GM19025 (cell line): ENCODE results near the gene WBP2.
A peak's percentile ranks its signal among the peaks of the same experiment; 100 is the strongest.

ENCODE experiments used
- ATAC-seq: cut with Tn5 transposase; IDR thresholded peaks from one replicate; pipeline ENCODE4 v1.9.1; 2021; ENCODE audit warnings: mild to moderate bottlenecking, low read depth, moderate library complexity; ENCODE audit not compliant: unreplicated experiment

WBP2 gene

GRCh38 chr17:75855310-75856061 is at the start of gene WBP2:
Gene WBP2 (minus strand): TSS chr17:75855335. CDS start chr17:75855297, 38 bp downstream.
- peak; percentile 85 for ATAC-seq

DNA sequence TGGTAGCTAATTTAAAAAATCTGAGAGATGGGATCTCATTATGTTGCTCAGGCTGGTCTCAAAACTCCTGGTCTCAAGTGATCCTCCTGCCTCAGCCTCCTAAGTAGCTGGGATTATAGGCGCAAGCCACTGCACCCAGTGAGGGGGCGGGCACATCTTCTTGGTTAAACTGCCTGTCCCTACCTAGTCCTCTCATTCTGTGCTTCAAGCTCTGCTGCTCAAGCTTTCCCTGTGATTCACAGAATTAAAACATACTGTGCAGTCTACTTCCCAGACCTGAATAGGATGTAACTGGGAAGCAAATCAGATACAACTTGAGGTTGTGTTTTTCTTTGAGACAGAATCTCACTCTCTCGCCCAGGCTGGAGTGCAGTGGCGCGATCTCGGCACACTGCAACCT is 47.3 kb upstream of the WBP2 start:
- no peak for ATAC-seq

DNA sequence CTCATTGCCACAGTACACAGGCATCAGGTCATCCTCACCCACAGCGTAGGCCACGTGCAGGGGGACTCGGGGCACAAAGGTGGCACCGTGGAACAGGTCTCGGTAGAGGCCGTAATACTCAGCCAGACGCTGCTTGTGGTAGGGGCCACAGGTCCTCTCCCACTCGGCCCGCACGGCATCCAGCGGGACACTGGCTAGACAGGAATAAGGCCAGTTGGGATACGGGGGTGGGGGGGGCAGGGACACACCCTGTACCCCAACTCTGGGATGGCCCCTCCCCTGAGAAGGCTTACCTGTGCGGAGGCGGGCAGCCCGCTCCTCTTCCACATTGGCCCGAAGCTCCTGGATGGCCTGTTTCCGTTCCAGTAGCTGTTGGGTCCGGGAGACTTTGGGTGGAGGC is 46.6 kb upstream of the WBP2 start:
- no peak for ATAC-seq

GRCh38 chr17:75900691-75901533 is 45.8 kb upstream of the WBP2 start:
- no peak for ATAC-seq

DNA sequence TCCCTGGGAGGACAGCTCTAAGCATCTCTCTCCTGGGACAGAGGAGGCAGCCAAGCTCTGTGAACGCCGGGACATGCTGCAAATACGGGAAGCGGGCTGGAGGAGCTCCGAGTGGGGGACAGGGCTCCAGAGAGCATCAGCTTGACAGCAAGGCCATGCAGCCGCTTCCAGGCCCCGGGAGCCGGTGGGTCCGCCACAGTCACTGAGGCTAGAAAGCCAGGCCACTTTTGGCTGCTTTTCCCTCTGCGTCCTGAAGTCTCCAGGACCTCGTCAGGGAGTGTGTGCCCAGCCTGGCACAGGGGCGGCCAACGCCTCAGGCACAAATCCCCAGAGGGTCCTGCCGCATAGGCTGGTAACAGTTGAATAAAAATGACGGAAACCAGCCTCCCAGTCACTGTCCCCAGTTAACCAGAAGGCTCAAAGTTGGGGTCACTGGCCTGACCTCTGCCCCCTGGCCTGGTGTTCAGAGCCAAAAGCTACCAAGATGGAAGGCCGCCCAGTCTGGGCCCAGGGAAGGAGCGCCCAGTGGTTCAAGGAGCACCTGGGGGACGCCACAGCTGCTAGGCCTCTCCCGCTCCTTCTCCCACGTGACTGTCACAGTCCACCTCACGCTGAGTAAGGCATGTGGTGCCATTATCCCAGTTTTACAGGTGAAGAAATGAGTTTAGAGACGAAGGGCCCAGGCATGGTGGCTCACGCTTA is 44.8 kb upstream of the WBP2 start:
- ATAC-seq, result no peak

GRCh38 chr17:75899353-75899752 is 44.2 kb upstream of the WBP2 start:
- ATAC-seq, result no peak

- ATAC-seq, result no peak
These were observed 43.7 kb upstream of the WBP2 start for GRCh38 chr17:75898791-75899190.

GRCh38 chr17:75898065-75898464 is 42.9 kb upstream of the WBP2 start:
- no peak for ATAC-seq

GRCh38 chr17:75897160-75898019 is 42.3 kb upstream of the WBP2 start:
- no peak for ATAC-seq

- ATAC-seq, result peak; percentile 67
These were observed 41.5 kb upstream of the WBP2 start, which contains the start of gene TRIM65 for GRCh38 chr17:75896415-75897159. Gene TRIM65 (minus strand): TSS chr17:75896951. CDS start chr17:75896937, 14 bp downstream.

- no peak for ATAC-seq
These were observed 40.4 kb upstream of the WBP2 start for GRCh38 chr17:75895370-75896155.

- ATAC-seq, result no peak
These were observed 39.1 kb upstream of the WBP2 start for GRCh38 chr17:75894049-75894733.

DNA sequence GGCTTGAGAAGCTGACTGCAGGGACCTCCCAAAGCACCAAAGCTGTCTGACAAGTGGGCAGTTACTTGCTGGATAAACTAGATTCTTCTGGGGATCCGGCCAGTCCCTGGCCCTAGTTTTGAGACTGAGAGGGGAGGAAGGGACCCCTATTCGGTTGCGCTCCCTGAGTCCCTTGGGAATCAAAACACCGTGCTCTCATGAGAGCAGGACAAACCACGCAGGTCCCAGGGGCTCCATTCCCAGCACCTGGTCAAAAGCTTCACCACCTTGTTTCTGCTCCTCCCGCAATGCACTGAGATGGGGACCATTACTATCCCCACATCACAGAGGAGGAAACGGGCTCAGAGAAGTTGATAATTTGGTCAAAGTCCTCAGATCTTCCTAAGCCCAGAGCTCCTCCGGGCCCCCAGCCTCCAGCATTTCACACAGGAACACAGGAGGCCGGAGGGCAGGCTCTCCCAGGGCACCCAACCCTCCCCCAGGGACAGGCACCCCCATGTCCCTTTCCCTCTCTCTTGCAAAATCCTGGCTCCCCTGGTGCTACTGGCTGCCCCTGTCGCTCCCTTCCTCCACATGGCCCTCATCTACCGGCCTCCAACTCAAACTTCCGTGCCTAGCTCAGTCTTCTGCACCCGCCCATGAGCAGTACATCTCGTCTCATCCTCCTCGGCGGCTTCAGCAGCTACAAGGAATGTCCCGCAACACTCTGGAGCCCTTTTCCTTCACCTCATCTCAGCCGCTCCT is 38.3 kb upstream of the WBP2 start:
- no peak for ATAC-seq

DNA sequence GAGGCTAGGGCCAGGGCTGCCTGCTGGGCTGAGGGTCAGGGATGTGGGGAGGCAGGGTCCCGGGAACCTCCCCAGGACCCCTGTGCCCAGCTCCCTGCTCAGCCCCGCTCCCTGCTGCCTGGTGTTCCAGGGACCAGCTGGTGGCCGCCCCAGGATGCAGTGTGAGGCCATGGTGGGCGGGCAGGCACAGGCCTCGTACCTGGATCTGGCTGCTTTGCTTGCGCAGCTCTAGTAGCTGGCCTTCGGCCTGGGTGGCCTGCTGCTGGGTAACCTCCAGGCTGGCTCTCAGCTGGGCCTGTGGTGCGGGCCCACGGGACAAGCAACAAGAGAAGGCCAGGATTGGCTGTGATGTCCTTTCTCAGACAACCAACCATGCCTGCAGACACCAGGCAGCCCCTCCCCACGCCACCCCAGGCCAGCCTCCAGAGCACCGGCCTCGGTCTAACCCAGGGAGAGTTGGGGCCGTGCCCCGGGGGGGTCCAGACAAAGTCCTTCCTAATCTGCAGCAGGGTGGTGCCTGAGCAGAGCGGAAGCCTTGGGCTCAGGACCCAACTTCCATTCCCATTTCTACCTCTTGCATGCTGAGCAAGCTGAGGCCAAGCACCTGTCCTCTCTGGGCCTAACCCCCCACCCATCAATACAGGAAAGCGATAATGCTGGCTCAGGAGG is 37.6 kb upstream of the WBP2 start:
- no peak for ATAC-seq

- no peak for ATAC-seq
These were observed 36.7 kb upstream of the WBP2 start for GRCh38 chr17:75891605-75892555.
